Erythroblast (primary cell): ENCODE data around the gene ANKRD13D.

Source experiments
- GATA1 ChIP-seq: IDR thresholded peaks from 2 replicates; pipeline ENCODE4 v1.6.1; 2011; ENCODE audit warnings: low read depth, mild to moderate bottlenecking, control low read depth, low read length, moderate library complexity
- POLR2A ChIP-seq: IDR thresholded peaks from 2 replicates; pipeline ENCODE4 v1.6.1; 2011; ENCODE audit warnings: mild to moderate bottlenecking, low read length

- TF ChIP-seq POLR2A (no peak), GATA1 (no peak)
Measured at GRCh38 chr11:67278135-67278938, 10.8 kb upstream of the ANKRD13D start.
